ENCODE results near the gene KLK12. TPM values are rescaled to one million over a fixed set of nuclear protein-coding genes. Genes with fewer than 3 reads are reported as not detected.

The KLK12 gene
- total RNA-seq, 1 experiment from 2014 or later: not detected

DNA sequence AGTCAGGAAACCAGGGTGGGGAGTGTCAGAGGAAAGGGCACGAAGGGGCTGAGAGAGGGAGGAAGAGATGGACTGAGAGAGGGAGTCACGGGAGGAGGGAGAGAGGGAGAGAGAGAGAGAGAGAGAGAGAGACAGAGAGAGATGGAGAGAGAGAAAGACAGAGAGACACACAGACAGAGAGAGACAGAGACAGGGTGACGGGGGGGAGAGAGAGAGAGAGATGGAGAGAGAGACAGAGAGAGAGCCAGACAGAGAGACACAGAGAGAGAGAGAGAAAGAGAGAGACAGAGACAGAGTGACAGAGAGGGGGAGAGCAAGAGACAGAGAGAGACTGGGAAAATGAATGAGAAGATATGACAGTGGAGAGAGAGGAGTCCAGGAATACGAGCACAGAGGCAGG is 48.4 kb upstream of the KLK12 start:
- TF ChIP-seq, protein P1, sequence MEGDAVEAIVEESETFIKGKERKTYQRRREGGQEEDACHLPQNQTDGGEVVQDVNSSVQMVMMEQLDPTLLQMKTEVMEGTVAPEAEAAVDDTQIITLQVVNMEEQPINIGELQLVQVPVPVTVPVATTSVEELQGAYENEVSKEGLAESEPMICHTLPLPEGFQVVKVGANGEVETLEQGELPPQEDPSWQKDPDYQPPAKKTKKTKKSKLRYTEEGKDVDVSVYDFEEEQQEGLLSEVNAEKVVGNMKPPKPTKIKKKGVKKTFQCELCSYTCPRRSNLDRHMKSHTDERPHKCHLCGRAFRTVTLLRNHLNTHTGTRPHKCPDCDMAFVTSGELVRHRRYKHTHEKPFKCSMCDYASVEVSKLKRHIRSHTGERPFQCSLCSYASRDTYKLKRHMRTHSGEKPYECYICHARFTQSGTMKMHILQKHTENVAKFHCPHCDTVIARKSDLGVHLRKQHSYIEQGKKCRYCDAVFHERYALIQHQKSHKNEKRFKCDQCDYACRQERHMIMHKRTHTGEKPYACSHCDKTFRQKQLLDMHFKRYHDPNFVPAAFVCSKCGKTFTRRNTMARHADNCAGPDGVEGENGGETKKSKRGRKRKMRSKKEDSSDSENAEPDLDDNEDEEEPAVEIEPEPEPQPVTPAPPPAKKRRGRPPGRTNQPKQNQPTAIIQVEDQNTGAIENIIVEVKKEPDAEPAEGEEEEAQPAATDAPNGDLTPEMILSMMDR (IDR thresholded peaks at IDR 0.05; ENCODE audit: insufficient read depth in 1 of 2, low read depth in 1 of 2, low read length in 1 of 2, severe bottlenecking in 1 of 2, unreplicated experiment in 1 of 2): no peak
- no peak overlapping the region for H3K4me3 ChIP-seq (ENCODE audit: low read depth, low read length)
- H3K4me1 Mint-ChIP-seq (ENCODE audit: low read depth, unreplicated experiment): no peaks in the 10 kb centered on the region
- H3K36me3 Mint-ChIP-seq (ENCODE audit: insufficient read depth, unreplicated experiment): no peaks in the 10 kb centered on the region
- intact Hi-C loops (cut with micrococcal nuclease; ENCODE audit: unreplicated experiment): no loop called here
- POLR2A ChIA-PET: no interaction called here
- H3K9me3 Mint-ChIP-seq (ENCODE audit: unreplicated experiment): no peaks in the 10 kb centered on the region
- H3K27me3 ChIP-seq (replicated peaks; ENCODE audit: control insufficient read depth, insufficient read depth, low read length): no peaks in the 10 kb centered on the region
- no peak overlapping the region for H3K27ac Mint-ChIP-seq (ENCODE audit: unreplicated experiment)
- H3K9me3 ChIP-seq: no peaks in the 10 kb centered on the region
- DNase-seq: no peak
- H3K4me3 Mint-ChIP-seq (ENCODE audit: unreplicated experiment): no peak overlapping the region
- H3K4me1 ChIP-seq: no peaks in the 10 kb centered on the region
- CTCF ChIA-PET: no interaction called here
- H3K36me3 ChIP-seq (ENCODE audit: control insufficient read depth, insufficient read depth, low read length): no peaks in the 10 kb centered on the region
- peaks cover 22% of the 10 kb centered on the region for H3K27me3 Mint-ChIP-seq (ENCODE audit: insufficient read depth, unreplicated experiment)
- BruUV-seq (replicated peaks): no TSS peak

GRCh38 chr19:51082611-51083010 is 47.8 kb upstream of the KLK12 start, which contains the start of gene KLK14:
Gene KLK14 (minus strand): TSS chr19:51082887. CDS start chr19:51082614, 273 bp downstream.
- H3K9me3 Mint-ChIP-seq (ENCODE audit: unreplicated experiment): no peaks in the 10 kb centered on the region
- no TSS peak for BruUV-seq (replicated peaks)
- no peaks in the 10 kb centered on the region for H3K4me1 ChIP-seq
- H3K36me3 Mint-ChIP-seq (ENCODE audit: insufficient read depth, unreplicated experiment): no peaks in the 10 kb centered on the region
- POLR2A ChIA-PET: no interaction called here
- H3K27me3 ChIP-seq (replicated peaks; ENCODE audit: control insufficient read depth, insufficient read depth, low read length): no peaks in the 10 kb centered on the region
- intact Hi-C loops (cut with micrococcal nuclease; ENCODE audit: unreplicated experiment): no loop called here
- CTCF ChIA-PET: no interaction called here
- no peak within 1 kb of the TSS for H3K27ac Mint-ChIP-seq (ENCODE audit: unreplicated experiment)
- H3K4me3 Mint-ChIP-seq (ENCODE audit: unreplicated experiment): no peak within 1 kb of the TSS
- H3K27me3 Mint-ChIP-seq (ENCODE audit: insufficient read depth, unreplicated experiment): peaks cover 23% of the 10 kb centered on the region
- H3K9me3 ChIP-seq: no peaks in the 10 kb centered on the region
- DNase-seq: no peak
- no peaks in the 10 kb centered on the region for H3K4me1 Mint-ChIP-seq (ENCODE audit: low read depth, unreplicated experiment)
- TF ChIP-seq, protein P1 (IDR thresholded peaks at IDR 0.05; ENCODE audit: insufficient read depth in 1 of 2, low read depth in 1 of 2, low read length in 1 of 2, severe bottlenecking in 1 of 2, unreplicated experiment in 1 of 2): no peak
- H3K4me3 ChIP-seq (ENCODE audit: low read depth, low read length): no peak within 1 kb of the TSS
- H3K36me3 ChIP-seq (ENCODE audit: control insufficient read depth, insufficient read depth, low read length): no peaks in the 10 kb centered on the region

DNA sequence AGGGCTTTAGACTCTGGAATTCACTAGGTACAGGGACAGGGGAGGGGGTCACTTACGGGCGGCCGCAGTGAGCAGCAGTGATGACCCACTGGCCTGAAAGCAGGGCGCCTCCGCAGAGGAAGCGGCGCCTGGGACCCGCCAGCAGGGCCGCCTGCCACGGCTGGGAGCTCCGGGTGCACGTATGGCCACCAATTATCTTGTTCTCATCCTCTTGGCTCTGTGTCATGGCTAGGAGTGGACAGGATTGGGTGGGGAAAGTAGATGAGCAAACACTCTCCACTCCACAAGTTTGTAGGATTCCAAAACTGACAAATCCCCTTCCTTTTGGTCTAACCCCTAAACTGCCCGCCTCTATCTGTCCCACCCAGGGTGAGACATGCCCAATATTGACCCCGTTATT is 46.7 kb upstream of the KLK12 start:
- ChIA-PET CTCF (interaction anchor here (0.7 to 1.1 kb wide), 2 partner anchors 15 to 60 kb away, joined by 3 read pairs; no protein-coding TSS in a partner anchor), POLR2A (no interaction called here)
- H3K36me3 Mint-ChIP-seq (ENCODE audit: insufficient read depth, unreplicated experiment): no peaks in the 10 kb centered on the region
- no peaks in the 10 kb centered on the region for H3K9me3 Mint-ChIP-seq (ENCODE audit: unreplicated experiment)
- H3K4me3 Mint-ChIP-seq (ENCODE audit: unreplicated experiment): no peak overlapping the region
- Histone ChIP-seq H3K4me1 (no peaks in the 10 kb centered on the region), H3K27me3 (replicated peaks; ENCODE audit: control insufficient read depth, insufficient read depth, low read length) (no peaks in the 10 kb centered on the region), H3K36me3 (ENCODE audit: control insufficient read depth, insufficient read depth, low read length) (no peaks in the 10 kb centered on the region), H3K9me3 (no peaks in the 10 kb centered on the region), H3K4me3 (ENCODE audit: low read depth, low read length) (no peak overlapping the region)
- intact Hi-C loops (cut with micrococcal nuclease; ENCODE audit: unreplicated experiment): no loop called here
- no peak for DNase-seq
- TF ChIP-seq, protein P1 (IDR thresholded peaks at IDR 0.05; ENCODE audit: insufficient read depth in 1 of 2, low read depth in 1 of 2, low read length in 1 of 2, severe bottlenecking in 1 of 2, unreplicated experiment in 1 of 2): no peak
- no TSS peak for BruUV-seq (replicated peaks)
- H3K4me1 Mint-ChIP-seq (ENCODE audit: low read depth, unreplicated experiment): no peaks in the 10 kb centered on the region
- H3K27ac Mint-ChIP-seq (ENCODE audit: unreplicated experiment): no peak overlapping the region
- H3K27me3 Mint-ChIP-seq (ENCODE audit: insufficient read depth, unreplicated experiment): peaks cover 23% of the 10 kb centered on the region

Data from Caco-2 (cell line).